ENCODE measurements around the gene SCYGR3. TPM values are rescaled to one million over a fixed set of nuclear protein-coding genes. Genes with fewer than 3 reads are reported as not detected.

Gene SCYGR3
- total and polyA plus RNA-seq, 8 donors, result not detected

DNA sequence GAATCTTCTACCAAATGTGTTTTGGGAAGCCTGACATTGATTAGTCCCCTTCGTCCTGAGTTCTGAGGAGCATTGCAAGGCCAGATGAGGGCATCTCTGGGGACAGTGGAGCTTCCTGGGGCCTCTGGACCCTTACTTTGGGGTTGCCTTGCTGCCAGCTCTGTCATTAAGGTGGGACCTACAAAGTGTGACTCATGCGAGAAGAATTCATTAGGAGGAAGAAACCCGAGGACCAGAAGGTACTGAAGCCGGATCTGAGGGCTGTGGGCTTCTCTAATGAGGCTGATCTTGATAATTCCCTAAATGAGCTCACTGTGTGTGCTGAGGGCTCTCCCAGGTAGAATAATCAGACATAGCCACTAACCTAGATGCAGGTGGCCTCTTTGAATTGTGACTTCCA, 16.6 kb downstream of the SCYGR3 start:
- H3K27me3 ChIP-seq, result peaks cover 0 to 9% (median 0%) of the 10 kb centered on the region in 3 donors
- WGBS, 5 donors, result 40 to 77% (median 60%) methylated on average over 4 of the region's 4 CpGs
- no peak overlapping the region for H3K27ac ChIP-seq
- no peaks in the 10 kb centered on the region for H3K36me3 ChIP-seq
- H3K4me1 ChIP-seq, result no peaks in the 10 kb centered on the region
- no peaks in the 10 kb centered on the region for H3K9me3 ChIP-seq
- peak in 1 of 2 donors; percentile 51 for DNase-seq
- no peak overlapping the region for H3K4me3 ChIP-seq
- no peak for TF ChIP-seq EP300 (IDR thresholded peaks at IDR 0.05)
- TF ChIP-seq, protein P1, sequence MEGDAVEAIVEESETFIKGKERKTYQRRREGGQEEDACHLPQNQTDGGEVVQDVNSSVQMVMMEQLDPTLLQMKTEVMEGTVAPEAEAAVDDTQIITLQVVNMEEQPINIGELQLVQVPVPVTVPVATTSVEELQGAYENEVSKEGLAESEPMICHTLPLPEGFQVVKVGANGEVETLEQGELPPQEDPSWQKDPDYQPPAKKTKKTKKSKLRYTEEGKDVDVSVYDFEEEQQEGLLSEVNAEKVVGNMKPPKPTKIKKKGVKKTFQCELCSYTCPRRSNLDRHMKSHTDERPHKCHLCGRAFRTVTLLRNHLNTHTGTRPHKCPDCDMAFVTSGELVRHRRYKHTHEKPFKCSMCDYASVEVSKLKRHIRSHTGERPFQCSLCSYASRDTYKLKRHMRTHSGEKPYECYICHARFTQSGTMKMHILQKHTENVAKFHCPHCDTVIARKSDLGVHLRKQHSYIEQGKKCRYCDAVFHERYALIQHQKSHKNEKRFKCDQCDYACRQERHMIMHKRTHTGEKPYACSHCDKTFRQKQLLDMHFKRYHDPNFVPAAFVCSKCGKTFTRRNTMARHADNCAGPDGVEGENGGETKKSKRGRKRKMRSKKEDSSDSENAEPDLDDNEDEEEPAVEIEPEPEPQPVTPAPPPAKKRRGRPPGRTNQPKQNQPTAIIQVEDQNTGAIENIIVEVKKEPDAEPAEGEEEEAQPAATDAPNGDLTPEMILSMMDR (IDR thresholded peaks at IDR 0.05), result no peak
- no peak for TF ChIP-seq POLR2A (IDR thresholded peaks at IDR 0.05)
- TF ChIP-seq POLR2AphosphoS5 (IDR thresholded peaks at IDR 0.05), result no peak
- intact Hi-C loops (cut with DNase I; ENCODE audit: low total_unique reads), result no loop called here

DNA sequence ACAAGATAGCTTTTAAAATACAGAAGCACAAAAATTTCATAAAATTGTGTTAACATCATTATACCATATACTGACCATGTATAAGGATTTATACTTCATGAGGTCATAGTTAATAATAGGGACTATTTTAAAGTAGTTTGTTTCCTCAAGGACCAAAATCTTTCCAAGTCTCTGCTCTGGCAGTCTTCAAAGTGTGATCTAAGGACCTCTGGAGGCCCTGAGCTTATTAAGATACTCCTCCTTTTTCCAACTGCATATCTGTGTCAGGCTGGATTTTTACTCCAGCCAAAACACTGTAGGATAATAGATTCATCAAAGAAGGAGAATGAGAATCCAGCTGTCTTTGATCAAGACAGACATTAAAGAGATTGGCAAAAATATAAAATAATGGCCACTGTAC, 17.6 kb downstream of the SCYGR3 start:
- H3K9me3 ChIP-seq, result no peaks in the 10 kb centered on the region
- DNase-seq, result peak in 1 of 2 donors; percentile 67
- intact Hi-C loops (cut with DNase I; ENCODE audit: low total_unique reads), result no loop called here
- H3K27ac ChIP-seq, result no peak overlapping the region
- H3K36me3 ChIP-seq, result no peaks in the 10 kb centered on the region
- H3K4me1 ChIP-seq, result no peaks in the 10 kb centered on the region
- TF ChIP-seq EP300 (IDR thresholded peaks at IDR 0.05) (no peak), POLR2AphosphoS5 (IDR thresholded peaks at IDR 0.05) (no peak), POLR2A (IDR thresholded peaks at IDR 0.05) (no peak)
- TF ChIP-seq, protein P1 (IDR thresholded peaks at IDR 0.05), result no peak
- no peak overlapping the region for H3K4me3 ChIP-seq
- peaks cover 0 to 9% (median 0%) of the 10 kb centered on the region in 3 donors for H3K27me3 ChIP-seq

DNA sequence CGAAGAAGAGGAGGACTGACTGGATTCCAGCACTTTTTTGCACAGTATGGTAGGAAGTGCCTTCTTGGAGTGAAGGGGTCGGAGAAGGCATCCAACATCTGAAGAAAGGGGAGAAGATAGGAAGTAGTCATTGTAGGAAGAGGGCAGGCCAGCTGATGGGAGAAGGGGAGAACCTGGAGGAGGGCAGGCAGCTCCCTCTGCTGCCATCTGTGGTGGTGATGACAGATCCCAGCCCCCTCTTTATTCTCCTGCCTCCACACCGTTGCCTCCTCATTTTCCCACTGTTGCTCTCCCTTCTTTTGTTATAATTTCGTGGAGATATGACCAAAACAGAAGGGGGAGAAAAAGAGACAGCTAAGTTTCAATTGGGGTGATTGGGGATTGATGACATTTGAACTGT, 18.8 kb downstream of the SCYGR3 start:
- DNase-seq, result no peak

DNA sequence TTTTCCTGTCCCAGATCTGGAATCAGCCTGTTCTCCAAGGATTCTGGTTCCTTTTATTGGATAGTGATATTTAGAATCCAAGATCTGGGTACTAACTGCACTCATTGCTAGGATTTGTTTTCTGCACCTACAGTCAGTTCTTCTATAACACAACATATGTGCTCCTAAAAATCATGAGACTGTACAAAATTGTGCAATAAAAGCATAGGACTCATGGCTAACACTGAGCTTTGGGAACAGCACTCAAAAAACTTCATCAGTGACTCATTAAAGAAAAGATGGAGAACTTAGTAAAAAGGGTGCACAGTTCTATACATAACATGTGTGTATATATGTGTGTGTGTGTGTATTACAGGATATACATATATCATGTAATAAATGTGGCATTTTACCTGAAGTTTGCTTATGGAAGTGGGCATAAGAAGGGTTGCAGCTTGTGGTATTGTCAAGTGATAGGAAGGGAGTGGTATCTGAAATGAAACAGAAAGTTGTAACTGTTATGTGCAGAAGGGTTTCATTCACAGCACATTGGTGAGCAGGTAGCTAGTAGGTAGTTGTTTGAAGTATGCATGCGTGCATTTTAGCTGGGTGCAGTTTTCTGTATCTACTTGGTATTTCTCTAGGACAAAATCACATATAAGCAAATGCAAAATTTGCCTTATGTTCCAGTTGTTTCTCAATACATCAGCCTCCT, 21.8 kb downstream of the SCYGR3 start:
- H3K36me3 ChIP-seq, result no peaks in the 10 kb centered on the region
- H3K4me1 ChIP-seq, result no peaks in the 10 kb centered on the region
- intact Hi-C loops (cut with DNase I; ENCODE audit: low total_unique reads), result no loop called here
- H3K27me3 ChIP-seq, result no peaks in the 10 kb centered on the region
- H3K27ac ChIP-seq, result no peak overlapping the region
- H3K9me3 ChIP-seq, result peaks cover 0 to 10% (median 4%) of the 10 kb centered on the region in 4 donors
- TF ChIP-seq EP300 (IDR thresholded peaks at IDR 0.05) (no peak), POLR2A (IDR thresholded peaks at IDR 0.05) (no peak), POLR2AphosphoS5 (IDR thresholded peaks at IDR 0.05) (no peak)
- TF ChIP-seq, protein P1 (IDR thresholded peaks at IDR 0.05), result no peak
- WGBS, 5 donors, result 70 to 89% (median 76%) methylated on average over 1 of the region's 1 CpG
- DNase-seq, result no peak
- H3K4me3 ChIP-seq, result no peak overlapping the region

More for the DNA sequence above, 18.8 kb downstream of the SCYGR3 start:
- Histone ChIP-seq H3K27me3 (peaks cover 0 to 9% (median 0%) of the 10 kb centered on the region in 3 donors), H3K4me1 (no peaks in the 10 kb centered on the region), H3K36me3 (no peaks in the 10 kb centered on the region), H3K4me3 (no peak overlapping the region), H3K9me3 (no peaks in the 10 kb centered on the region), H3K27ac (no peak overlapping the region)
- intact Hi-C loops (cut with DNase I; ENCODE audit: low total_unique reads), result no loop called here
- 43 to 71% (median 52%) methylated on average over 4 of the region's 4 CpGs for WGBS, 5 donors
- TF ChIP-seq POLR2A (IDR thresholded peaks at IDR 0.05), result no peak
- TF ChIP-seq, protein P1 (IDR thresholded peaks at IDR 0.05), result no peak
- TF ChIP-seq EP300 (IDR thresholded peaks at IDR 0.05), result no peak
- TF ChIP-seq POLR2AphosphoS5 (IDR thresholded peaks at IDR 0.05), result no peak

All from stomach (tissue), 9 donors.